WTC11 (cell line): ENCODE data around the gene UNC5A. TPM values are rescaled to one million over a fixed set of nuclear protein-coding genes. Genes with fewer than 3 reads are reported as not detected.

Experiments used
- ATAC-seq: fragments of 200-7000 bp; cut with Tn5 transposase; 2 replicates; pipeline ENCODE4 v1.10.0; 2021; ENCODE audit warnings: mild to moderate bottlenecking, moderate library complexity
- CTCF ChIA-PET: fragments of 300-600 bp; sonication (Branson Sonifier 250); formaldehyde crosslinking; loops from one replicate; lab custom pipeline; 2021; ENCODE audit warnings: antibody characterized with exemption; lab: Charles Lee
- POLR2A ChIA-PET: fragments of 350-600 bp; sonication (Branson Sonifier 250); formaldehyde crosslinking; loops from one replicate; lab custom pipeline; 2021; ENCODE audit warnings: antibody characterized with exemption; lab: Charles Lee
- DNase-seq: peaks from one replicate; pipeline ENCODE4 v3.0.0; 2021; ENCODE audit warnings: low spot score
- H3K27ac Mint-ChIP-seq: 2 replicates; pipeline ENCODE4 v1.8.0; 2021; ENCODE audit warnings: mixed read lengths
- H3K27me3 Mint-ChIP-seq: 2 replicates; pipeline ENCODE4 v1.8.0; 2021; ENCODE audit warnings: low read depth, mild to moderate bottlenecking, moderate library complexity, mixed read lengths
- H3K36me3 Mint-ChIP-seq: 2 replicates; pipeline ENCODE4 v1.8.0; 2021; ENCODE audit warnings: mixed read lengths
- H3K4me1 Mint-ChIP-seq: 2 replicates; pipeline ENCODE4 v1.8.0; 2022; ENCODE audit warnings: mixed read lengths
- H3K4me3 Mint-ChIP-seq: 2 replicates; pipeline ENCODE4 v1.8.0; 2021; ENCODE audit warnings: mild to moderate bottlenecking, moderate library complexity, mixed read lengths
- H3K9me3 Mint-ChIP-seq: 2 replicates; pipeline ENCODE4 v1.8.0; 2021; ENCODE audit warnings: mixed read lengths
- CREM ChIP-seq: sonication (generic); formaldehyde crosslinking; IDR thresholded peaks from 2 replicates; pipeline ENCODE4 v1.8.1; 2022; ENCODE audit warnings: mild to moderate bottlenecking, missing genetic modification reagents, moderate library complexity
- EMX1 ChIP-seq: fragments of 250-450 bp; sonication (Bioruptor Pico); IDR thresholded peaks from 2 replicates; pipeline ENCODE4 v1.8.0; 2021; ENCODE audit warnings: mild to moderate bottlenecking
- GRHL2 ChIP-seq: fragments of 250-450 bp; sonication (Bioruptor Pico); IDR thresholded peaks from 2 replicates; pipeline ENCODE4 v1.8.0; 2022; ENCODE audit warnings: mild to moderate bottlenecking, moderate library complexity; ENCODE audit not compliant: insufficient replicate concordance, severe bottlenecking
- SMAD3 ChIP-seq: sonication (generic); formaldehyde crosslinking; IDR thresholded peaks from 2 replicates; pipeline ENCODE4 v1.8.0; 2022; ENCODE audit warnings: missing genetic modification reagents, mild to moderate bottlenecking, borderline replicate concordance
- SOX15 ChIP-seq: fragments of 250-450 bp; sonication (Bioruptor Pico); IDR thresholded peaks from 2 replicates; pipeline ENCODE4 v1.9.0; 2021; ENCODE audit warnings: mild to moderate bottlenecking
- TEAD1 ChIP-seq: sonication (generic); formaldehyde crosslinking; IDR thresholded peaks from 2 replicates; pipeline ENCODE4 v1.8.0; 2022; ENCODE audit warnings: mild to moderate bottlenecking, missing genetic modification reagents
- TP53 ChIP-seq: sonication (generic); formaldehyde crosslinking; IDR thresholded peaks from 2 replicates; pipeline ENCODE4 v1.8.1; 2023; ENCODE audit warnings: mild to moderate bottlenecking, missing genetic modification reagents
- ZNF121 ChIP-seq: sonication (generic); formaldehyde crosslinking; IDR thresholded peaks from 2 replicates; pipeline ENCODE4 v1.8.0; 2023; ENCODE audit warnings: missing genetic modification reagents
- ZNF317 ChIP-seq: sonication (generic); formaldehyde crosslinking; IDR thresholded peaks from 2 replicates; pipeline ENCODE4 v1.8.1; 2023; ENCODE audit warnings: low read depth, mild to moderate bottlenecking, moderate library complexity, missing genetic modification reagents, borderline replicate concordance
- total RNA-seq: library from RNA; stranded (reverse); gene quantifications from 3 replicates; pipeline ENCODE4 v1.2.3, GENCODE V29; 2021
- TF ChIP-seq, protein P1 (sequence below): fragments of 250-450 bp; sonication (Bioruptor Pico); IDR thresholded peaks from 2 replicates; pipeline ENCODE4 v1.9.0; 2021; ENCODE audit warnings: mild to moderate bottlenecking
- TF ChIP-seq, protein P2 (sequence below): sonication (generic); formaldehyde crosslinking; IDR thresholded peaks from 2 replicates; pipeline ENCODE4 v1.8.1; 2022; ENCODE audit warnings: mild to moderate bottlenecking, missing genetic modification reagents, moderate library complexity, borderline replicate concordance
- TF ChIP-seq, protein P3 (sequence below): sonication (generic); formaldehyde crosslinking; IDR thresholded peaks from 2 replicates; pipeline ENCODE4 v1.8.1; 2022; ENCODE audit warnings: low read depth, missing genetic modification reagents, borderline replicate concordance
- TF ChIP-seq, protein P4 (sequence below): sonication (generic); formaldehyde crosslinking; IDR thresholded peaks from 2 replicates; pipeline ENCODE4 v1.8.1; 2023; ENCODE audit warnings: mild to moderate bottlenecking, missing genetic modification reagents, moderate library complexity
- TF ChIP-seq, protein P5 (sequence below): sonication (generic); formaldehyde crosslinking; conservative IDR thresholded peaks from 2 replicates; pipeline ENCODE4 v1.8.1; 2023; ENCODE audit warnings: mild to moderate bottlenecking, low read depth, missing genetic modification reagents, moderate library complexity
- TF ChIP-seq, protein P6 (sequence below): sonication (generic); formaldehyde crosslinking; IDR thresholded peaks from 2 replicates; pipeline ENCODE4 v1.8.1; 2022; ENCODE audit warnings: missing genetic modification reagents, borderline replicate concordance
- TF ChIP-seq, protein P7 (sequence below): fragments of 250-450 bp; sonication (Bioruptor Pico); IDR thresholded peaks from 2 replicates; pipeline ENCODE4 v2.1.2; 2022; ENCODE audit warnings: mild to moderate bottlenecking, moderate library complexity
- TF ChIP-seq, protein P8 (sequence below): fragments of 250-450 bp; sonication (Bioruptor Pico); IDR thresholded peaks from 2 replicates; pipeline ENCODE4 v1.8.0; 2021; ENCODE audit warnings: mild to moderate bottlenecking
- TF ChIP-seq, protein P9 (sequence below): fragments of 250-450 bp; sonication (Bioruptor Pico); IDR thresholded peaks from 2 replicates; pipeline ENCODE4 v1.9.0; 2021; ENCODE audit warnings: mild to moderate bottlenecking, borderline replicate concordance

UNC5A gene
- total RNA-seq, 1 experiment from 2014 or later: 10.2 TPM

DNA sequence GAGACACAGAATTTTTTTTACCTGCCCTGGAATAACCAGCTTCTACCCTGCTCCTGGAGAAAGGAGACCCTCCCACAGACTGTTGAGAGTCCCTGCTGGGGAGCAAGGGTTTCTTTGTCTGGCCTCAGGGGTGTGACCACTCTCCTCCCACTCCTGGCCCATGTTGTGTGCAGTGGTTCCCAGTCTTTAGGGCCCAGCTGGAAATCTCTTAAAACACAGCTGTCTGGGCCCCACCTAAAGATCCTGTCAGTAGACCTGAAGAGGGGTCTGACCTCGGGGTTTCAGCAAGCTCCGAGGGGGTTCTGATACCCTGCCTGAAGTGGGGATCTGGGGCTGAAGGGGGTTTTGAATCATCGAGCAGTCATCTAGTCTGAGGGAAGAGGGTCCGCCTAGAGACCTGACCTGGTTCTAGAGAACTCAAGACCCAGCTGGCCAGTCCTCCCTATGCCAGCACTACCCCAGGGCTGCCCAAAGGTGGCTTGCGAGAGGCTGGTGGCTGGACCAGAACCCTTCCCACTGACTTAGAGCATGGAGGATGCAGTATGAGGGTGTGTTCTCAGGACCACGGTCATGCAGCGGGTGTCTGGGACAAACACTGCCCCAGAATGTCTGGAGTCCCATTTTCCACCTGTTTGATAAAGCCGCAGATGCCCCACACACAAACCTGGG is 8.1 kb upstream of the UNC5A start:
- CTCF ChIA-PET: interaction anchor here (1.0 to 1.6 kb wide), 5 partner anchors 14 to 142 kb away, joined by 3 to 12 read pairs (median 3); no protein-coding TSS in a partner anchor
- peaks cover 15% of the 10 kb centered on the region for H3K27me3 Mint-ChIP-seq
- H3K27ac Mint-ChIP-seq: no peak overlapping the region
- H3K4me1 Mint-ChIP-seq: no peaks in the 10 kb centered on the region
- H3K36me3 Mint-ChIP-seq: no peaks in the 10 kb centered on the region
- no peak overlapping the region for H3K4me3 Mint-ChIP-seq
- no peaks in the 10 kb centered on the region for H3K9me3 Mint-ChIP-seq
- DNase-seq (no peak), ATAC-seq (no peak)
- POLR2A ChIA-PET: interaction anchor here (0.8 kb wide), 1 partner anchor 62 kb away, joined by 3 read pairs; no protein-coding TSS in a partner anchor
- TF ChIP-seq SOX15 (CRISPR knock-in tag): no peak
- TF ChIP-seq, protein P1, sequence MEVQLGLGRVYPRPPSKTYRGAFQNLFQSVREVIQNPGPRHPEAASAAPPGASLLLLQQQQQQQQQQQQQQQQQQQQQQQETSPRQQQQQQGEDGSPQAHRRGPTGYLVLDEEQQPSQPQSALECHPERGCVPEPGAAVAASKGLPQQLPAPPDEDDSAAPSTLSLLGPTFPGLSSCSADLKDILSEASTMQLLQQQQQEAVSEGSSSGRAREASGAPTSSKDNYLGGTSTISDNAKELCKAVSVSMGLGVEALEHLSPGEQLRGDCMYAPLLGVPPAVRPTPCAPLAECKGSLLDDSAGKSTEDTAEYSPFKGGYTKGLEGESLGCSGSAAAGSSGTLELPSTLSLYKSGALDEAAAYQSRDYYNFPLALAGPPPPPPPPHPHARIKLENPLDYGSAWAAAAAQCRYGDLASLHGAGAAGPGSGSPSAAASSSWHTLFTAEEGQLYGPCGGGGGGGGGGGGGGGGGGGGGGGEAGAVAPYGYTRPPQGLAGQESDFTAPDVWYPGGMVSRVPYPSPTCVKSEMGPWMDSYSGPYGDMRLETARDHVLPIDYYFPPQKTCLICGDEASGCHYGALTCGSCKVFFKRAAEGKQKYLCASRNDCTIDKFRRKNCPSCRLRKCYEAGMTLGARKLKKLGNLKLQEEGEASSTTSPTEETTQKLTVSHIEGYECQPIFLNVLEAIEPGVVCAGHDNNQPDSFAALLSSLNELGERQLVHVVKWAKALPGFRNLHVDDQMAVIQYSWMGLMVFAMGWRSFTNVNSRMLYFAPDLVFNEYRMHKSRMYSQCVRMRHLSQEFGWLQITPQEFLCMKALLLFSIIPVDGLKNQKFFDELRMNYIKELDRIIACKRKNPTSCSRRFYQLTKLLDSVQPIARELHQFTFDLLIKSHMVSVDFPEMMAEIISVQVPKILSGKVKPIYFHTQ (CRISPR knock-in tag): no peak
- no peak for TF ChIP-seq ZNF121 (CRISPR knock-in tag)
- TF ChIP-seq, protein P2, sequence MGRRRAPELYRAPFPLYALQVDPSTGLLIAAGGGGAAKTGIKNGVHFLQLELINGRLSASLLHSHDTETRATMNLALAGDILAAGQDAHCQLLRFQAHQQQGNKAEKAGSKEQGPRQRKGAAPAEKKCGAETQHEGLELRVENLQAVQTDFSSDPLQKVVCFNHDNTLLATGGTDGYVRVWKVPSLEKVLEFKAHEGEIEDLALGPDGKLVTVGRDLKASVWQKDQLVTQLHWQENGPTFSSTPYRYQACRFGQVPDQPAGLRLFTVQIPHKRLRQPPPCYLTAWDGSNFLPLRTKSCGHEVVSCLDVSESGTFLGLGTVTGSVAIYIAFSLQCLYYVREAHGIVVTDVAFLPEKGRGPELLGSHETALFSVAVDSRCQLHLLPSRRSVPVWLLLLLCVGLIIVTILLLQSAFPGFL (CRISPR knock-in tag): no peak
- TF ChIP-seq, protein P3, sequence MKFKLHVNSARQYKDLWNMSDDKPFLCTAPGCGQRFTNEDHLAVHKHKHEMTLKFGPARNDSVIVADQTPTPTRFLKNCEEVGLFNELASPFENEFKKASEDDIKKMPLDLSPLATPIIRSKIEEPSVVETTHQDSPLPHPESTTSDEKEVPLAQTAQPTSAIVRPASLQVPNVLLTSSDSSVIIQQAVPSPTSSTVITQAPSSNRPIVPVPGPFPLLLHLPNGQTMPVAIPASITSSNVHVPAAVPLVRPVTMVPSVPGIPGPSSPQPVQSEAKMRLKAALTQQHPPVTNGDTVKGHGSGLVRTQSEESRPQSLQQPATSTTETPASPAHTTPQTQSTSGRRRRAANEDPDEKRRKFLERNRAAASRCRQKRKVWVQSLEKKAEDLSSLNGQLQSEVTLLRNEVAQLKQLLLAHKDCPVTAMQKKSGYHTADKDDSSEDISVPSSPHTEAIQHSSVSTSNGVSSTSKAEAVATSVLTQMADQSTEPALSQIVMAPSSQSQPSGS (CRISPR knock-in tag): no peak
- TF ChIP-seq, protein P4, sequence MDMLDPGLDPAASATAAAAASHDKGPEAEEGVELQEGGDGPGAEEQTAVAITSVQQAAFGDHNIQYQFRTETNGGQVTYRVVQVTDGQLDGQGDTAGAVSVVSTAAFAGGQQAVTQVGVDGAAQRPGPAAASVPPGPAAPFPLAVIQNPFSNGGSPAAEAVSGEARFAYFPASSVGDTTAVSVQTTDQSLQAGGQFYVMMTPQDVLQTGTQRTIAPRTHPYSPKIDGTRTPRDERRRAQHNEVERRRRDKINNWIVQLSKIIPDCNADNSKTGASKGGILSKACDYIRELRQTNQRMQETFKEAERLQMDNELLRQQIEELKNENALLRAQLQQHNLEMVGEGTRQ (CRISPR knock-in tag): no peak
- no peak for TF ChIP-seq GRHL2 (CRISPR knock-in tag)
- TF ChIP-seq, protein P5, sequence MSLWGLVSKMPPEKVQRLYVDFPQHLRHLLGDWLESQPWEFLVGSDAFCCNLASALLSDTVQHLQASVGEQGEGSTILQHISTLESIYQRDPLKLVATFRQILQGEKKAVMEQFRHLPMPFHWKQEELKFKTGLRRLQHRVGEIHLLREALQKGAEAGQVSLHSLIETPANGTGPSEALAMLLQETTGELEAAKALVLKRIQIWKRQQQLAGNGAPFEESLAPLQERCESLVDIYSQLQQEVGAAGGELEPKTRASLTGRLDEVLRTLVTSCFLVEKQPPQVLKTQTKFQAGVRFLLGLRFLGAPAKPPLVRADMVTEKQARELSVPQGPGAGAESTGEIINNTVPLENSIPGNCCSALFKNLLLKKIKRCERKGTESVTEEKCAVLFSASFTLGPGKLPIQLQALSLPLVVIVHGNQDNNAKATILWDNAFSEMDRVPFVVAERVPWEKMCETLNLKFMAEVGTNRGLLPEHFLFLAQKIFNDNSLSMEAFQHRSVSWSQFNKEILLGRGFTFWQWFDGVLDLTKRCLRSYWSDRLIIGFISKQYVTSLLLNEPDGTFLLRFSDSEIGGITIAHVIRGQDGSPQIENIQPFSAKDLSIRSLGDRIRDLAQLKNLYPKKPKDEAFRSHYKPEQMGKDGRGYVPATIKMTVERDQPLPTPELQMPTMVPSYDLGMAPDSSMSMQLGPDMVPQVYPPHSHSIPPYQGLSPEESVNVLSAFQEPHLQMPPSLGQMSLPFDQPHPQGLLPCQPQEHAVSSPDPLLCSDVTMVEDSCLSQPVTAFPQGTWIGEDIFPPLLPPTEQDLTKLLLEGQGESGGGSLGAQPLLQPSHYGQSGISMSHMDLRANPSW (CRISPR knock-in tag): no peak
- TF ChIP-seq, protein P6, sequence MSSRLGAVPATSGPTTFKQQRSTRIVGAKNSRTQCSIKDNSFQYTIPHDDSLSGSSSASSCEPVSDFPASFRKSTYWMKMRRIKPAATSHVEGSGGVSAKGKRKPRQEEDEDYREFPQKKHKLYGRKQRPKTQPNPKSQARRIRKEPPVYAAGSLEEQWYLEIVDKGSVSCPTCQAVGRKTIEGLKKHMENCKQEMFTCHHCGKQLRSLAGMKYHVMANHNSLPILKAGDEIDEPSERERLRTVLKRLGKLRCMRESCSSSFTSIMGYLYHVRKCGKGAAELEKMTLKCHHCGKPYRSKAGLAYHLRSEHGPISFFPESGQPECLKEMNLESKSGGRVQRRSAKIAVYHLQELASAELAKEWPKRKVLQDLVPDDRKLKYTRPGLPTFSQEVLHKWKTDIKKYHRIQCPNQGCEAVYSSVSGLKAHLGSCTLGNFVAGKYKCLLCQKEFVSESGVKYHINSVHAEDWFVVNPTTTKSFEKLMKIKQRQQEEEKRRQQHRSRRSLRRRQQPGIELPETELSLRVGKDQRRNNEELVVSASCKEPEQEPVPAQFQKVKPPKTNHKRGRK: no peak
- TF ChIP-seq, protein P7, sequence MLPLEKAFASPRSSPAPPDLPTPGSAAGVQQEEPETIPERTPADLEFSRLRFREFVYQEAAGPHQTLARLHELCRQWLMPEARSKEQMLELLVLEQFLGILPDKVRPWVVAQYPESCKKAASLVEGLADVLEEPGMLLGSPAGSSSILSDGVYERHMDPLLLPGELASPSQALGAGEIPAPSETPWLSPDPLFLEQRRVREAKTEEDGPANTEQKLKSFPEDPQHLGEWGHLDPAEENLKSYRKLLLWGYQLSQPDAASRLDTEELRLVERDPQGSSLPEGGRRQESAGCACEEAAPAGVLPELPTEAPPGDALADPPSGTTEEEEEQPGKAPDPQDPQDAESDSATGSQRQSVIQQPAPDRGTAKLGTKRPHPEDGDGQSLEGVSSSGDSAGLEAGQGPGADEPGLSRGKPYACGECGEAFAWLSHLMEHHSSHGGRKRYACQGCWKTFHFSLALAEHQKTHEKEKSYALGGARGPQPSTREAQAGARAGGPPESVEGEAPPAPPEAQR (CRISPR knock-in tag): no peak
- TF ChIP-seq EMX1: no peak
- TF ChIP-seq, protein P8, sequence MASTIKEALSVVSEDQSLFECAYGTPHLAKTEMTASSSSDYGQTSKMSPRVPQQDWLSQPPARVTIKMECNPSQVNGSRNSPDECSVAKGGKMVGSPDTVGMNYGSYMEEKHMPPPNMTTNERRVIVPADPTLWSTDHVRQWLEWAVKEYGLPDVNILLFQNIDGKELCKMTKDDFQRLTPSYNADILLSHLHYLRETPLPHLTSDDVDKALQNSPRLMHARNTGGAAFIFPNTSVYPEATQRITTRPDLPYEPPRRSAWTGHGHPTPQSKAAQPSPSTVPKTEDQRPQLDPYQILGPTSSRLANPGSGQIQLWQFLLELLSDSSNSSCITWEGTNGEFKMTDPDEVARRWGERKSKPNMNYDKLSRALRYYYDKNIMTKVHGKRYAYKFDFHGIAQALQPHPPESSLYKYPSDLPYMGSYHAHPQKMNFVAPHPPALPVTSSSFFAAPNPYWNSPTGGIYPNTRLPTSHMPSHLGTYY: no peak
- TF ChIP-seq TP53 (CRISPR knock-in tag): no peak
- TF ChIP-seq SMAD3 (CRISPR knock-in tag): no peak
- TF ChIP-seq, protein P9, sequence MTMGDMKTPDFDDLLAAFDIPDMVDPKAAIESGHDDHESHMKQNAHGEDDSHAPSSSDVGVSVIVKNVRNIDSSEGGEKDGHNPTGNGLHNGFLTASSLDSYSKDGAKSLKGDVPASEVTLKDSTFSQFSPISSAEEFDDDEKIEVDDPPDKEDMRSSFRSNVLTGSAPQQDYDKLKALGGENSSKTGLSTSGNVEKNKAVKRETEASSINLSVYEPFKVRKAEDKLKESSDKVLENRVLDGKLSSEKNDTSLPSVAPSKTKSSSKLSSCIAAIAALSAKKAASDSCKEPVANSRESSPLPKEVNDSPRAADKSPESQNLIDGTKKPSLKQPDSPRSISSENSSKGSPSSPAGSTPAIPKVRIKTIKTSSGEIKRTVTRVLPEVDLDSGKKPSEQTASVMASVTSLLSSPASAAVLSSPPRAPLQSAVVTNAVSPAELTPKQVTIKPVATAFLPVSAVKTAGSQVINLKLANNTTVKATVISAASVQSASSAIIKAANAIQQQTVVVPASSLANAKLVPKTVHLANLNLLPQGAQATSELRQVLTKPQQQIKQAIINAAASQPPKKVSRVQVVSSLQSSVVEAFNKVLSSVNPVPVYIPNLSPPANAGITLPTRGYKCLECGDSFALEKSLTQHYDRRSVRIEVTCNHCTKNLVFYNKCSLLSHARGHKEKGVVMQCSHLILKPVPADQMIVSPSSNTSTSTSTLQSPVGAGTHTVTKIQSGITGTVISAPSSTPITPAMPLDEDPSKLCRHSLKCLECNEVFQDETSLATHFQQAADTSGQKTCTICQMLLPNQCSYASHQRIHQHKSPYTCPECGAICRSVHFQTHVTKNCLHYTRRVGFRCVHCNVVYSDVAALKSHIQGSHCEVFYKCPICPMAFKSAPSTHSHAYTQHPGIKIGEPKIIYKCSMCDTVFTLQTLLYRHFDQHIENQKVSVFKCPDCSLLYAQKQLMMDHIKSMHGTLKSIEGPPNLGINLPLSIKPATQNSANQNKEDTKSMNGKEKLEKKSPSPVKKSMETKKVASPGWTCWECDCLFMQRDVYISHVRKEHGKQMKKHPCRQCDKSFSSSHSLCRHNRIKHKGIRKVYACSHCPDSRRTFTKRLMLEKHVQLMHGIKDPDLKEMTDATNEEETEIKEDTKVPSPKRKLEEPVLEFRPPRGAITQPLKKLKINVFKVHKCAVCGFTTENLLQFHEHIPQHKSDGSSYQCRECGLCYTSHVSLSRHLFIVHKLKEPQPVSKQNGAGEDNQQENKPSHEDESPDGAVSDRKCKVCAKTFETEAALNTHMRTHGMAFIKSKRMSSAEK (CRISPR knock-in tag): no peak
- no peak for TF ChIP-seq TEAD1
- no peak for TF ChIP-seq CREM
- TF ChIP-seq ZNF317 (CRISPR knock-in tag): no peak
